SK-N-SH treated with all-trans-retinoic acid at 6 μM for 48 hours (cell line): ENCODE data around the gene SLC35D2.

Experiments
- ESRRG ChIP-seq: fragments of 250-450 bp; sonication (Bioruptor Pico); IDR thresholded peaks from 2 replicates; pipeline ENCODE4 v1.6.1; 2021; ENCODE audit warnings: mild to moderate bottlenecking
- GLIS3 ChIP-seq: fragments of 250-450 bp; sonication (Bioruptor Pico); IDR thresholded peaks from 2 replicates; pipeline ENCODE4 v1.5.0; 2020; ENCODE audit warnings: mild to moderate bottlenecking, moderate library complexity
- ISL1 ChIP-seq: fragments of 250-450 bp; sonication (Bioruptor Pico); IDR thresholded peaks from 2 replicates; pipeline ENCODE4 v2.1.2; 2022; ENCODE audit warnings: mild to moderate bottlenecking, moderate library complexity
- RARB ChIP-seq: fragments of 250-450 bp; sonication (Bioruptor Pico); IDR thresholded peaks from 2 replicates; pipeline ENCODE4 v1.8.0; 2021; ENCODE audit warnings: mild to moderate bottlenecking, moderate library complexity
- TCF4 ChIP-seq: fragments of 250-450 bp; sonication (Bioruptor Pico); IDR thresholded peaks from 2 replicates; pipeline ENCODE4 v1.8.0; 2021; ENCODE audit warnings: mild to moderate bottlenecking, moderate library complexity, borderline replicate concordance
- TOX ChIP-seq: fragments of 250-450 bp; sonication (Bioruptor Pico); IDR thresholded peaks from 2 replicates; pipeline ENCODE4 v1.8.0; 2021; ENCODE audit warnings: mild to moderate bottlenecking, moderate library complexity, borderline replicate concordance
- ZFP3 ChIP-seq: fragments of 250-450 bp; sonication (Bioruptor Pico); IDR thresholded peaks from 2 replicates; pipeline ENCODE4 v1.5.0; 2020; ENCODE audit warnings: mild to moderate bottlenecking, moderate library complexity
- ZFP30 ChIP-seq: fragments of 450-650 bp; formaldehyde crosslinking; IDR thresholded peaks from 2 replicates; pipeline ENCODE4 v1.5.0; 2022; ENCODE audit warnings: mild to moderate bottlenecking, moderate library complexity
- TF ChIP-seq, protein P1 (sequence below): fragments of 250-450 bp; sonication (Bioruptor Pico); IDR thresholded peaks from 2 replicates; pipeline ENCODE4 v1.5.1; 2020; ENCODE audit warnings: low read depth, mild to moderate bottlenecking, moderate library complexity
- TF ChIP-seq, protein P2 (sequence below): fragments of 250-450 bp; sonication (Bioruptor Pico); IDR thresholded peaks from 2 replicates; pipeline ENCODE4 v1.5.1; 2021; ENCODE audit warnings: mild to moderate bottlenecking, moderate library complexity

DNA sequence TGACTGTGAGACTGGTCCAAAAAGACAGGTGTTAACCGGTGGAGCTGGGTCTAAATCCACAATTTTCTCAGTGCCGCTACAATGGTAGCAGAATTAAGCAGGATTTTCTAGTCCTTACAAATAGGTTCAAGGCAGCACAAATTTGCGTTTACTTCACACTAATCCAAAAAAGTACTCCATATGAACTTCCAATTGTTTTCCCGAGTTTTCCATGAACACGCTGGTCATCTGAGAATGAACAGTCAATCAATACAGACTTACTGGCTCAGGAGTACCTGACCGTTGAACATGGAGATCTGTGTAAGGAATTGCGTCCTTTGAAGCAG is 709 bp downstream of the SLC35D2 start:
- TF ChIP-seq TCF4 (CRISPR knock-in tag), result no peak
- no peak for TF ChIP-seq RARB (CRISPR knock-in tag)
- no peak for TF ChIP-seq ZFP3 (CRISPR knock-in tag)
- TF ChIP-seq TOX (CRISPR knock-in tag), result no peak
- no peak for TF ChIP-seq ZFP30
- TF ChIP-seq, protein P1, sequence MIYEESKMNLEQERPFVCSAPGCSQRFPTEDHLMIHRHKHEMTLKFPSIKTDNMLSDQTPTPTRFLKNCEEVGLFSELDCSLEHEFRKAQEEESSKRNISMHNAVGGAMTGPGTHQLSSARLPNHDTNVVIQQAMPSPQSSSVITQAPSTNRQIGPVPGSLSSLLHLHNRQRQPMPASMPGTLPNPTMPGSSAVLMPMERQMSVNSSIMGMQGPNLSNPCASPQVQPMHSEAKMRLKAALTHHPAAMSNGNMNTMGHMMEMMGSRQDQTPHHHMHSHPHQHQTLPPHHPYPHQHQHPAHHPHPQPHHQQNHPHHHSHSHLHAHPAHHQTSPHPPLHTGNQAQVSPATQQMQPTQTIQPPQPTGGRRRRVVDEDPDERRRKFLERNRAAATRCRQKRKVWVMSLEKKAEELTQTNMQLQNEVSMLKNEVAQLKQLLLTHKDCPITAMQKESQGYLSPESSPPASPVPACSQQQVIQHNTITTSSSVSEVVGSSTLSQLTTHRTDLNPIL, result no peak
- TF ChIP-seq ESRRG, result no peak
- TF ChIP-seq, protein P2, sequence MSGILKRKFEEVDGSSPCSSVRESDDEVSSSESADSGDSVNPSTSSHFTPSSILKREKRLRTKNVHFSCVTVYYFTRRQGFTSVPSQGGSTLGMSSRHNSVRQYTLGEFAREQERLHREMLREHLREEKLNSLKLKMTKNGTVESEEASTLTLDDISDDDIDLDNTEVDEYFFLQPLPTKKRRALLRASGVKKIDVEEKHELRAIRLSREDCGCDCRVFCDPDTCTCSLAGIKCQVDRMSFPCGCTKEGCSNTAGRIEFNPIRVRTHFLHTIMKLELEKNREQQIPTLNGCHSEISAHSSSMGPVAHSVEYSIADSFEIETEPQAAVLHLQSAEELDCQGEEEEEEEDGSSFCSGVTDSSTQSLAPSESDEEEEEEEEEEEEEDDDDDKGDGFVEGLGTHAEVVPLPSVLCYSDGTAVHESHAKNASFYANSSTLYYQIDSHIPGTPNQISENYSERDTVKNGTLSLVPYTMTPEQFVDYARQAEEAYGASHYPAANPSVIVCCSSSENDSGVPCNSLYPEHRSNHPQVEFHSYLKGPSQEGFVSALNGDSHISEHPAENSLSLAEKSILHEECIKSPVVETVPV (CRISPR knock-in tag), result no peak
- no peak for TF ChIP-seq ISL1 (CRISPR knock-in tag)
- no peak for TF ChIP-seq GLIS3 (CRISPR knock-in tag)
